Measurements from ENCODE around the gene KLRB1. TPM values are rescaled to one million over a fixed set of nuclear protein-coding genes. Genes with fewer than 3 reads are reported as not detected.
A peak's percentile ranks its signal among the peaks of the same experiment; 100 is the strongest.
"Not testable (repeated sequence)": the region's sequence is repeated elsewhere in the genome, so short reads cannot be mapped to it uniquely, and the experiment has no call there.

Gene KLRB1
- total RNA-seq, 1 donor from 2014 or later = not detected

- DNase-seq (ENCODE audit: low spot score in 2 of 2, unreplicated experiment in 2 of 2) = peak; percentile 72 to 86
- peak overlapping the region; percentile 89 for H3K4me3 Mint-ChIP-seq
Measured at GRCh38 chr12:9647825-9648700, 40.3 kb upstream of the KLRB1 start.

GRCh38 chr12:9646794-9647781 lies 39.4 kb upstream of the KLRB1 start:
- no peak for DNase-seq (ENCODE audit: low spot score in 2 of 2, unreplicated experiment in 2 of 2)
- no peaks in the 10 kb centered on the region for H3K27me3 Mint-ChIP-seq (ENCODE audit: low read depth)
- peaks cover 4% of the 10 kb centered on the region for H3K9me3 Mint-ChIP-seq
- peaks cover 8% of the 10 kb centered on the region for H3K36me3 Mint-ChIP-seq
- peaks cover 41% of the 10 kb centered on the region for H3K4me1 Mint-ChIP-seq
- TF ChIP-seq CTCF (IDR thresholded peaks at IDR 0.05; ENCODE audit: unreplicated experiment) = no peak
- H3K4me3 Mint-ChIP-seq = peak overlapping the region; percentile 89
- H3K27ac Mint-ChIP-seq = peak overlapping the region; percentile 97

More at GRCh38 chr12:9647825-9648700, 40.3 kb upstream of the KLRB1 start:
- Mint-ChIP-seq H3K27ac (peak overlapping the region; percentile 97), H3K4me1 (peaks cover 43% of the 10 kb centered on the region), H3K27me3 (ENCODE audit: low read depth) (no peaks in the 10 kb centered on the region), H3K9me3 (peaks cover 4% of the 10 kb centered on the region), H3K36me3 (peaks cover 9% of the 10 kb centered on the region)
- no peak for TF ChIP-seq CTCF (IDR thresholded peaks at IDR 0.05; ENCODE audit: unreplicated experiment)

- not testable (repeated sequence) for DNase-seq (ENCODE audit: low spot score in 2 of 2, unreplicated experiment in 2 of 2); H3K27ac Mint-ChIP-seq; H3K27me3 Mint-ChIP-seq (ENCODE audit: low read depth); H3K4me3 Mint-ChIP-seq; H3K36me3 Mint-ChIP-seq
- Mint-ChIP-seq H3K9me3 (peaks cover 11% of the 10 kb centered on the region), H3K4me1 (peaks cover 24% of the 10 kb centered on the region)
Measured at GRCh38 chr12:9644985-9645551, 37.4 kb upstream of the KLRB1 start.

GRCh38 chr12:9643266-9643660 lies 35.5 kb upstream of the KLRB1 start:
- Mint-ChIP-seq H3K9me3 (peaks cover 19% of the 10 kb centered on the region), H3K4me1 (peaks cover 12% of the 10 kb centered on the region), H3K4me3 (no peak overlapping the region), H3K27ac (no peak overlapping the region), H3K36me3 (peaks cover 10% of the 10 kb centered on the region), H3K27me3 (ENCODE audit: low read depth) (no peaks in the 10 kb centered on the region)
- no peak for DNase-seq (ENCODE audit: low spot score in 2 of 2, unreplicated experiment in 2 of 2)
- TF ChIP-seq CTCF (IDR thresholded peaks at IDR 0.05; ENCODE audit: unreplicated experiment) = no peak

- Mint-ChIP-seq H3K9me3 (peaks cover 24% of the 10 kb centered on the region), H3K4me1 (peaks cover 12% of the 10 kb centered on the region), H3K27ac (no peak overlapping the region)
Measured at GRCh38 chr12:9642606-9643265, 35.0 kb upstream of the KLRB1 start.

More at GRCh38 chr12:9642606-9643265, 35.0 kb upstream of the KLRB1 start:
- Mint-ChIP-seq H3K36me3 (peaks cover 10% of the 10 kb centered on the region), H3K4me3 (no peak overlapping the region), H3K27me3 (ENCODE audit: low read depth) (no peaks in the 10 kb centered on the region)
- TF ChIP-seq CTCF (IDR thresholded peaks at IDR 0.05; ENCODE audit: unreplicated experiment) = no peak
- DNase-seq (ENCODE audit: low spot score in 2 of 2, unreplicated experiment in 2 of 2) = no peak
